ENCODE measurements around the gene LRRC25. TPM values are rescaled to one million over a fixed set of nuclear protein-coding genes. Genes with fewer than 3 reads are reported as not detected.
"Not testable (repeated sequence)": the region's sequence is repeated elsewhere in the genome, so short reads cannot be mapped to it uniquely, and the experiment has no call there.

The LRRC25 gene
- total RNA-seq, 1 experiment from 2014 or later, result 0.12 TPM

- DNase-seq (ENCODE audit: low read depth, low spot score); H3K9me2 ChIP-seq (ENCODE audit: insufficient read depth); H3K9me3 ChIP-seq (ENCODE audit: control insufficient read depth in 1 of 2, insufficient read depth in 1 of 2, low read depth in 1 of 2, low read length in 2 of 2); H2AFZ ChIP-seq (ENCODE audit: low read depth, low read length, poor library complexity, severe bottlenecking); H3K4me2 ChIP-seq (ENCODE audit: low read length); H3K27me3 ChIP-seq (ENCODE audit: insufficient read depth, low read length); H3K4me3 ChIP-seq (replicated peaks in 1 of 2; ENCODE audit: low read depth in 1 of 2, low read length in 2 of 2); H4K20me1 ChIP-seq (ENCODE audit: insufficient read depth); H3K79me2 ChIP-seq (ENCODE audit: insufficient read depth, low read length); H3K36me3 ChIP-seq (ENCODE audit: control insufficient read depth in 1 of 2, insufficient read depth in 2 of 2, low read length in 2 of 2); BruUV-seq (replicated peaks); H3K9ac ChIP-seq (ENCODE audit: low read length); ATAC-seq; intact Hi-C loops (cut with micrococcal nuclease); RAD21 ChIA-PET (ENCODE audit: low non-redundant PET in 1 of 2, low total read pairs in 2 of 2, uncharacterized antibody in 2 of 2, unreplicated experiment in 2 of 2): not testable (repeated sequence)
- POLR2A ChIA-PET, result interaction anchor here (0.6 to 1.0 kb wide), 3 partner anchors 31 to 78 kb away, joined by 3 to 6 read pairs (median 3); partner anchors contain the start of gene GDF15
- peak overlapping the region; percentile 24; the same call in 1 of the 2 replicates for H3K27ac ChIP-seq (ENCODE audit: low read depth, low read length)
- CTCF ChIA-PET, result interaction anchor here (1.0 to 1.3 kb wide), 2 partner anchors 31 to 75 kb away, joined by 3 to 5 read pairs; partner anchors contain the start of gene GDF15
- H3K4me1 ChIP-seq (ENCODE audit: control insufficient read depth in 1 of 2, insufficient read depth in 2 of 2, low read length in 2 of 2), result peaks cover 13 to 20% of the 10 kb centered on the region in 2 experiments; a peak in 3 of 4 replicates
Measured at GRCh38 chr19:18354743-18355142, 42.7 kb downstream of the LRRC25 start.

GRCh38 chr19:18353378-18354005, 43.9 kb downstream of the LRRC25 start:
- peak overlapping the region; percentile 19; the same call in 1 of the 2 replicates for H3K4me2 ChIP-seq (ENCODE audit: low read length)
- no TSS peak for BruUV-seq (replicated peaks)
- 0 out of 2 replicates have a peak overlapping the region, but pooled peaks have one; percentile 39 for H3K27ac ChIP-seq (ENCODE audit: low read depth, low read length)
- DNase-seq (ENCODE audit: low read depth, low spot score) (no peak), ATAC-seq (no peak)
- H3K36me3 ChIP-seq (ENCODE audit: control insufficient read depth in 1 of 2, insufficient read depth in 2 of 2, low read length in 2 of 2), result peaks cover 0 to 8% of the 10 kb centered on the region in 2 experiments; a peak in 2 of 4 replicates
- H3K27me3 ChIP-seq (ENCODE audit: insufficient read depth, low read length), result no peaks in the 10 kb centered on the region
- H2AFZ ChIP-seq (ENCODE audit: low read depth, low read length, poor library complexity, severe bottlenecking), result no peak overlapping the region
- H4K20me1 ChIP-seq (ENCODE audit: insufficient read depth), result no peaks in the 10 kb centered on the region
- ChIA-PET RAD21 (ENCODE audit: low non-redundant PET in 1 of 2, low total read pairs in 2 of 2, uncharacterized antibody in 2 of 2, unreplicated experiment in 2 of 2) (no interaction called here), POLR2A (interaction anchor here (0.8 to 1.2 kb wide), 3 partner anchors 7 to 36 kb away, joined by 3 to 5 read pairs (median 3); partner anchors contain the start of gene GDF15), CTCF (interaction anchor here (1.0 kb wide), 1 partner anchor 74 kb away, joined by 5 read pairs; no protein-coding TSS in a partner anchor)
- H3K4me1 ChIP-seq (ENCODE audit: control insufficient read depth in 1 of 2, insufficient read depth in 2 of 2, low read length in 2 of 2), result peaks cover 19 to 20% of the 10 kb centered on the region in 2 experiments; a peak in 3 of 4 replicates
- no peak overlapping the region for H3K9ac ChIP-seq (ENCODE audit: low read length)
- H3K9me2 ChIP-seq (ENCODE audit: insufficient read depth), result no peaks in the 10 kb centered on the region
- intact Hi-C loops (cut with micrococcal nuclease), result no loop called here
- H3K4me3 ChIP-seq (replicated peaks in 1 of 2; ENCODE audit: low read depth in 1 of 2, low read length in 2 of 2), result no peak overlapping the region
- TF ChIP-seq CEBPB (IDR thresholded peaks at IDR 0.05; ENCODE audit: low read depth) (peak; percentile 71), FOSL1 (IDR thresholded peaks at IDR 0.05; ENCODE audit: low read depth) (no peak)
- H3K9me3 ChIP-seq (ENCODE audit: control insufficient read depth in 1 of 2, insufficient read depth in 1 of 2, low read depth in 1 of 2, low read length in 2 of 2), result no peaks in the 10 kb centered on the region
- no peaks in the 10 kb centered on the region for H3K79me2 ChIP-seq (ENCODE audit: insufficient read depth, low read length)
